ENCODE data around the gene SBF2.
"Not testable (repeated sequence)": the region's sequence is repeated elsewhere in the genome, so short reads cannot be mapped to it uniquely, and the experiment has no call there.

The SBF2 gene

GRCh38 chr11:9757809-9758636, 536.0 kb downstream of the SBF2 start:
- DNase-seq: peak; percentile 68

- no peak for DNase-seq
These were observed 537.1 kb downstream of the SBF2 start for GRCh38 chr11:9756878-9757277.

GRCh38 chr11:9756461-9756860, 537.6 kb downstream of the SBF2 start:
- no peak for DNase-seq

DNA sequence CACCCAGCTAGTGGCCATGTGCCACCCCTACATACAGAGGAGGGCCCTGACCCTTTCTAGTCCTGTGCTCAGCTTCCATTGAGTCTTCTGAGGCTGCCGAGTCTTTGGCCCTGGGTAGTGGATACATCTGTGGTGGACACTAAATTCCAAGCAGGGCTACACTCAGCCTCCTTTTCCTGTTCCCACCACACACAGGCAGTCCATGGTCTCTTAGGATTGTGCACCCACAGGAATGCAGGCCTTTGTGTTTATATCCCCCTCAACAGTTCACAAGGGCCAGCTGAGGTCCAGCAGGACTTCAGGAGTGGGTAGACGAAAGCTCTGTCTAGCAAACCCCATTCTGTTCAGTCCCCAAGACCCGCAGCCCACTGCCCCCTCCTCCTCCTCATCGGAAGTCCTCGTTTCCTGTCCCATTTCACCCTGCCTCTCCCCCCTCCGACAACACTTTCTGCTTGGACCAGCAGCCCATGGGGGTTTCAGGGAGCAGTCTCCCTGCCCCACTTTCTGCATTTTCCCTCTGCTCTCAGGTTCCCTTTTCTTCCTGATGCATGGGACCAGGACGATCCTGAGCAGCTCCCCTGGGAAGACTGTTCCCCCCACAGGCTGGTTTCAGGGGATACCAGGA, 538.3 kb downstream of the SBF2 start:
- DNase-seq: no peak

GRCh38 chr11:9754010-9754471, 540.0 kb downstream of the SBF2 start:
- no peak for DNase-seq

GRCh38 chr11:9753021-9753420, 541.0 kb downstream of the SBF2 start:
- no peak for DNase-seq

DNA sequence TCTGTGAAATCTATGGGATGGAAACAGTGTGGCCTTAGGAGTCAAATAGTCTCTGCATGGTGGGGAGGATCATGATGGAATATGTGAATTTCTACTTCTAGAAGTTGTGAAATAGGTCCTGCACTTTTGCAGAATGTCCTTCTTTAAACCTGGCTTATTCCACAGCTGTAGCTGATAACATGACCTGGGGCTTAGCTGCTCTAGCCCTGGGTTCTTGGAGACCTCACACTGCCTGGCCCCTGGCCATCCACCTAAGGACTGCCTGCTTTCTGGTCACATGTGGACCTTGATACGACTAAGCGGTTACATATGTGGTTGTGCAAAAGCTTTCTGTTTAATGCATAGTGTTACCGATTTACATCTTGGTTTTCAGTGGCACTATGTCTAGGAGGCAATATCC, 541.9 kb downstream of the SBF2 start:
- no peak for DNase-seq

DNA sequence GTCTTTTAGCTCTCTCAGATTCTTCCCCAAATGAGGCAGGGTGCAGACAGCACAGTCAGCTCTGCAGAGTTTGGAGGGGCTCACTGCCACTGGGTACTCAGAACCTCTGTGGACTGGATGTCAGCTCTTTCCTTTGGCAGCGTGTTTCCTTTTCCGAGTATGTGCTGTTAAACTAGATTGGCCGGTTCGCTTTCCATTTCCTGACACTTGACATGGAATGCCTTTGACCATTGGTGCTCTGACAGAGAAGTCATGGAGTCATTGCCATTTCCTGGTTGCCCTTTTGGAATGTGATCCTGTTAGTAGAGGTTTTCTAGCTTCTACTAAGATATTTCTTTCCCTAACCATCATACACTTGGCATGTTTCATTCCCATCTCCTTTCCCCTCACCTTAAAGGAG, 543.5 kb downstream of the SBF2 start:
- no peak for DNase-seq

DNA sequence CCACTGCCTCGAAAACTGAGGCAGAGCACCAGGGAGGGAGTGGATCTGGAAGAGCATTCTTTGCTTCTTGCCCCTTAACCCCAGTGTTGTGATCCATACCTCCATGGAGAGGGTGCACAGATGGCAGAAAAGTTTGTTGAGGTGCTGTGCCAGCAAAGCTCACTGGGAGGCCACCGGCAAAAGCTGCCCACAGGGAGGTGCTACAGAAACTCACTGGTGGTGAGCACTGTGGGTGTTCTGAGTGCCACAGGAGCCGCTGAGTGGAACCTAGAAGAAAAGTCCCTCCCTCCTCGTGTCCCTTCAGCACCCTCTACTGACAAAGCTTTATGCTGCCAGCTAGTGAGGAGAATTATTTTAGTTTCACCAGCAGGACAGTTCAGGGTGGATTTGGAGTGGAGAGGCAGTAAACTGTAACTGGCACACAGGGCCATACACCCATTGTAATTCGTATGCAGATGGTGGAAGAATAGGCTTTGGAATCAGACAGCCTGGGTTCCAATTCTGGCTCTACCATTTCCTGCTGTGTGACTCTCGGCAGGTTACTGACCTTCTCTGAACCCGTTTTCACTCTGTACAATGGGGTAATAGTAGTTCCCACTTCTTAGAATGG, 545.6 kb downstream of the SBF2 start:
- peak; percentile 31 for DNase-seq

- no peak for DNase-seq
These were observed 546.2 kb downstream of the SBF2 start for GRCh38 chr11:9747828-9748227.

- no peak for DNase-seq
These were observed 546.8 kb downstream of the SBF2 start for GRCh38 chr11:9747229-9747628.

GRCh38 chr11:9745411-9746211, 548.4 kb downstream of the SBF2 start:
- no peak for DNase-seq

DNA sequence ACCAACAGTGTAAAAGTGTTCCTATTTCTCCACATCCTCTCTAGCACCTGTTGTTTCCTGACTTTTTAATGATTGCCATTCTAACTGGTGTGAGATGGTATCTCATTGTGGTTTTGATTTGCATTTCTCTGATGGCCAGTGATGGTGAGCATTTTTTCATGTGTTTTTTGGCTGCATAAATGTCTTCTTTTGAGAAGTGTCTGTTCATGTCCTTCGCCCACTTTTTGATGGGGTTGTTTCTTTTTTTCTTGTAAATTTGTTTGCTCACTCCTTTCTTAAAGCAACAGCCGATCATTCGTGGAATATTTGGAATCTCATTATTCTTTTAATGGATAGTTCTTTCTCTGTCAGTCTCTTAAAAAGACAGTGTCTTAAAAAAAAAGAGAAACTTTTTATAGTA, 550.5 kb downstream of the SBF2 start:
- not testable (repeated sequence) for DNase-seq

GRCh38 chr11:9741260-9741659, 552.8 kb downstream of the SBF2 start:
- no peak for DNase-seq

GRCh38 chr11:9740202-9740883, 553.7 kb downstream of the SBF2 start:
- no peak for DNase-seq

GRCh38 chr11:9739123-9739900, 554.7 kb downstream of the SBF2 start:
- no peak for DNase-seq

DNA sequence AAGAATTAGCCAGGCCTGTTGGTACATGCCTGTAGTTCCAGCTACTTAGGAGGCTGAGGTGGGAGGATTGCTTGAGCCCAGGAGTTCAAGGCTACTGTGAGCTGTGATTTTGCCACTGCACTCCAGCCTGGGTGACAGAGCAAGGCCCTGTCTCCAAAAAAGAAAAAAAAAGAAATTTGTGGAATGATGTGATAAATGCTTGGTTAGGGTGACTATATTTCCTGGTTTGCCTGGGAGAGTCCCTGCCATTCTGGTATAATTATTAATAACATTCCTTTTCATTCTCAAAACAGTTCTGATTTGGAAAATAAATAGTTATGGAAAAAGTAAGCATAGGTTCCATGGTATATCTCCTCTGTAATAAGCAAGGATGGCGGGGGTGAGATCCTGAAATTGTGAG, 555.3 kb downstream of the SBF2 start:
- DNase-seq: no peak

- DNase-seq: no peak
These were observed 555.9 kb downstream of the SBF2 start for GRCh38 chr11:9738116-9738515.

DNA sequence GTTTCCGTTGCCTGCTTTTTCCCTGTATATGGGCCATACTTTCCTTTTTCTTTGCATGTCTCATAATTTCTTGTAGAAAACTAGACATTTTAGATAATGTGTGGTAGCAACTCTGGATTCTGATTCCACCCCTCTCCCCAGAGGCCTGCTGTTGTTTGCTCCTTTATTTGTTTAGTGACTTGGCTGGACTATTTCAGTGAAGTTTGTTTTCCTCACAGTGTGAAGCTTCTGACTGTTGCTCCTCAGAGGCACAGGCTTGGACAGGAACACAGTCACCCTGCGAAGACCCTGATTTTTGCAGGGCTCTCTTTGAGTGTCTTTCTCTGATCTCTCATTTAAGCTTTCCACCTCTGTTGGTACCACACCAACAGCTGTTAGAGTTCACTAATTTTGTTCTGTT, 557.7 kb downstream of the SBF2 start:
- no peak for DNase-seq

DNA sequence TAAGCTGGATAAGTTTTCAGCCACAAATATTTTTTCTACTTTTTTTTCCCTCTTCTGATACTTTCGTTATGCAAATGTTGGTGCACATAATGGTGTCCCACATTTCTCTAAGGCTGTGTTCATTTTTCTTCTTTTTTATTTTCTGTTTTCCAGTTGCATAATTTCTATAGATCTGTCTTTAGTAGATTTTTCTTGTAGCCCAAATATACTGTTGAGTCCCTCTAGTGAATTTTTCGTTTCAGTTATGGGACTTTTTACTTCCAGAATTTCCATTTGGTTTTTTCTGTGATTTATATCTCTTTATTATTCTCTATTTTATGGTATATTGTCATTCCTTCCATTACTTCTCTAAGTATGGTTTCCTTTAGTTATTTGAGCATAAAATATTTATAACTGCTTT, 558.1 kb downstream of the SBF2 start:
- no peak for DNase-seq

- no peak for DNase-seq
These were observed 558.8 kb downstream of the SBF2 start for GRCh38 chr11:9735236-9735635.

DNA sequence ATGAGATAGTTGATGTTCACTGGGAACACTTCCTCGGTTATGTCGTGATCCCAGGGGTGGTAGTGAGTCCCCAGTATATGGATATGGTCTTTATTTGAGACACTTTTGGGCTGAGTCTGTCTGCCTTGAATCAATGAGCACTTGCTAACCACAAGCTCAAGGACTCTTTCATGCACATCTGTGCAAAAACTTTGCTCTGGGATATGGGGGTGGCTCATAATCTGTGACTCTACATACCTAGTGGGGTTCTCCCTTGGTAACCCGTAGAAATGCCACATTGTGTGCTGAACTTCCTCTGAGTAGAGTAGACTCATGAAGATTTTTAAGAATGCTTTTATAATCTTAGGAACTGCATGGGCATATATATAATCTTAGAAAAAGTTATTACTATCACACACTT, 560.8 kb downstream of the SBF2 start:
- no peak for DNase-seq

Measured in NCI-H1092 (cell line).